ENCODE measurements around the gene PLXDC2. TPM values are rescaled to one million over a fixed set of nuclear protein-coding genes. Genes with fewer than 3 reads are reported as not detected.

PLXDC2 gene
- total RNA-seq, 2 experiments from 2014 or later: not detected

- POLR2A ChIA-PET: no interaction called here
- intact Hi-C loops (cut with micrococcal nuclease): no loop called here
- no peak for DNase-seq
- Mint-ChIP-seq H3K27ac (no peak overlapping the region), H3K9me3 (no peaks in the 10 kb centered on the region), H3K4me3 (no peak overlapping the region), H3K27me3 (no peaks in the 10 kb centered on the region), H3K4me1 (ENCODE audit: low read depth) (no peaks in the 10 kb centered on the region), H3K36me3 (ENCODE audit: low read depth) (no peaks in the 10 kb centered on the region)
- ATAC-seq: no peak
- CTCF ChIA-PET: no interaction called here
- TF ChIP-seq, protein P1, sequence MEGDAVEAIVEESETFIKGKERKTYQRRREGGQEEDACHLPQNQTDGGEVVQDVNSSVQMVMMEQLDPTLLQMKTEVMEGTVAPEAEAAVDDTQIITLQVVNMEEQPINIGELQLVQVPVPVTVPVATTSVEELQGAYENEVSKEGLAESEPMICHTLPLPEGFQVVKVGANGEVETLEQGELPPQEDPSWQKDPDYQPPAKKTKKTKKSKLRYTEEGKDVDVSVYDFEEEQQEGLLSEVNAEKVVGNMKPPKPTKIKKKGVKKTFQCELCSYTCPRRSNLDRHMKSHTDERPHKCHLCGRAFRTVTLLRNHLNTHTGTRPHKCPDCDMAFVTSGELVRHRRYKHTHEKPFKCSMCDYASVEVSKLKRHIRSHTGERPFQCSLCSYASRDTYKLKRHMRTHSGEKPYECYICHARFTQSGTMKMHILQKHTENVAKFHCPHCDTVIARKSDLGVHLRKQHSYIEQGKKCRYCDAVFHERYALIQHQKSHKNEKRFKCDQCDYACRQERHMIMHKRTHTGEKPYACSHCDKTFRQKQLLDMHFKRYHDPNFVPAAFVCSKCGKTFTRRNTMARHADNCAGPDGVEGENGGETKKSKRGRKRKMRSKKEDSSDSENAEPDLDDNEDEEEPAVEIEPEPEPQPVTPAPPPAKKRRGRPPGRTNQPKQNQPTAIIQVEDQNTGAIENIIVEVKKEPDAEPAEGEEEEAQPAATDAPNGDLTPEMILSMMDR (IDR thresholded peaks at IDR 0.05): no peak
These were observed 23.3 kb downstream of the PLXDC2 start for GRCh38 chr10:19839552-19839951.

- ChIA-PET CTCF (no interaction called here), POLR2A (no interaction called here)
- no peak overlapping the region for H3K27ac Mint-ChIP-seq
These were observed 24.5 kb downstream of the PLXDC2 start for GRCh38 chr10:19840776-19841175.

DNA sequence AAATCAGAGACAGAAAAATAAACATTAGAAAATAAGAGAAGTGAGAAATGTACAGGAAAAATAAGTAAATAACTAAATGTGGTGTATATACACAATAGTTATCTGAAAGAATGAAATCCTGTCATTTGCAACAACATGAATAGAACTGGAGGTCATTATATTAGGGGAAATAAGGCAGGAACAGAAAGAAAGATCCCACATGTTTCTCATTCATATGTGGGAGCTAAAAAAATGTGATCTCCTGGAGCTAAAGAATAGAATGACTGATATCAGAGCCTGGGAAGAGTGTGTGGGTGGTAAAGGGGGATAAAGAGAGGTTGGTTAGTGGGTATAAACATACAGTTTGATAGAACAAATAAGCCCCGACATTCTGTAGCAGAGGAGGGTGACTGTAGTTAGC lies 27.3 kb downstream of the PLXDC2 start:
- Mint-ChIP-seq H3K36me3 (ENCODE audit: low read depth) (no peaks in the 10 kb centered on the region), H3K27ac (no peak overlapping the region), H3K4me1 (ENCODE audit: low read depth) (no peaks in the 10 kb centered on the region), H3K9me3 (no peaks in the 10 kb centered on the region), H3K4me3 (no peak overlapping the region), H3K27me3 (no peaks in the 10 kb centered on the region)
- intact Hi-C loops (cut with micrococcal nuclease): no loop called here
- CTCF ChIA-PET: no interaction called here
- DNase-seq: no peak
- ATAC-seq: no peak
- POLR2A ChIA-PET: no interaction called here
- TF ChIP-seq, protein P1 (IDR thresholded peaks at IDR 0.05): no peak

More at GRCh38 chr10:19840776-19841175, 24.5 kb downstream of the PLXDC2 start:
- no peaks in the 10 kb centered on the region for H3K9me3 Mint-ChIP-seq
- DNase-seq (no peak), ATAC-seq (no peak)
- TF ChIP-seq, protein P1 (IDR thresholded peaks at IDR 0.05): no peak
- no peaks in the 10 kb centered on the region for H3K4me1 Mint-ChIP-seq (ENCODE audit: low read depth)
- no peaks in the 10 kb centered on the region for H3K36me3 Mint-ChIP-seq (ENCODE audit: low read depth)
- no peak overlapping the region for H3K4me3 Mint-ChIP-seq
- intact Hi-C loops (cut with micrococcal nuclease): no loop called here
- H3K27me3 Mint-ChIP-seq: no peaks in the 10 kb centered on the region

- Mint-ChIP-seq H3K27me3 (no peaks in the 10 kb centered on the region), H3K4me3 (no peak overlapping the region), H3K36me3 (ENCODE audit: low read depth) (no peaks in the 10 kb centered on the region), H3K4me1 (ENCODE audit: low read depth) (no peaks in the 10 kb centered on the region), H3K9me3 (no peaks in the 10 kb centered on the region), H3K27ac (no peak overlapping the region)
- CTCF ChIA-PET: no interaction called here
- intact Hi-C loops (cut with micrococcal nuclease): no loop called here
- TF ChIP-seq, protein P1 (IDR thresholded peaks at IDR 0.05): no peak
- ATAC-seq (no peak), DNase-seq (no peak)
- POLR2A ChIA-PET: no interaction called here
These were observed 29.5 kb downstream of the PLXDC2 start for GRCh38 chr10:19845503-19846368.

GRCh38 chr10:19847321-19847720 lies 31.1 kb downstream of the PLXDC2 start:
- H3K4me1 Mint-ChIP-seq (ENCODE audit: low read depth): no peaks in the 10 kb centered on the region
- ATAC-seq: no peak
- H3K36me3 Mint-ChIP-seq (ENCODE audit: low read depth): no peaks in the 10 kb centered on the region
- TF ChIP-seq, protein P1 (IDR thresholded peaks at IDR 0.05): no peak
- no peak overlapping the region for H3K4me3 Mint-ChIP-seq
- ChIA-PET CTCF (no interaction called here), POLR2A (no interaction called here)
- no peak for DNase-seq
- H3K27ac Mint-ChIP-seq: no peak overlapping the region
- intact Hi-C loops (cut with micrococcal nuclease): no loop called here
- H3K9me3 Mint-ChIP-seq: no peaks in the 10 kb centered on the region
- H3K27me3 Mint-ChIP-seq: no peaks in the 10 kb centered on the region
